SIG-M5 (cell line): ENCODE measurements around the gene ISOC1.

Experiments
- DNase-seq: peaks from one replicate; lab custom pipeline; 2025; lab: John Stamatoyannopoulos, UW

ISOC1 gene

GRCh38 chr5:129125819-129126218 lies 31.3 kb downstream of the ISOC1 start:
- no peak for DNase-seq

GRCh38 chr5:129133553-129133952 lies 39.0 kb downstream of the ISOC1 start:
- no peak for DNase-seq

GRCh38 chr5:129135633-129136032 lies 41.1 kb downstream of the ISOC1 start:
- DNase-seq, result no peak

- no peak for DNase-seq
Observed at GRCh38 chr5:129137637-129138036, 43.1 kb downstream of the ISOC1 start.

- DNase-seq, result no peak
Observed at GRCh38 chr5:129141078-129141477, 46.5 kb downstream of the ISOC1 start.

- no peak for DNase-seq
Observed at GRCh38 chr5:129141696-129142095, 47.1 kb downstream of the ISOC1 start.

GRCh38 chr5:129155876-129156275 lies 61.3 kb downstream of the ISOC1 start:
- DNase-seq, result no peak

- DNase-seq, result no peak
Observed at GRCh38 chr5:129161830-129162229, 67.3 kb downstream of the ISOC1 start.
